Ovary (tissue), 9 donors: ENCODE results near the gene GARNL3. TPM values are rescaled to one million over a fixed set of nuclear protein-coding genes. Genes with fewer than 3 reads are reported as not detected.

ENCODE experiments used
- DNase-seq, 5 donors: peaks; one replicate each; pipeline ENCODE4 v3.0.0-alpha.2; 2019 to 2020
- H3K27ac ChIP-seq, 2 donors: fragments of 200-600 bp; one replicate each; pipeline versions ENCODE4 v1.5.1 to v1.8.0; 2019 to 2022
- H3K27me3 ChIP-seq: fragments of 200-600 bp; one replicate; pipeline ENCODE4 v1.8.0; 2022
- H3K36me3 ChIP-seq: fragments of 200-600 bp; sonication (generic); one replicate; pipeline ENCODE4 v1.5.1; 2019
- H3K4me1 ChIP-seq: one replicate; pipeline ENCODE4 v1.8.1; 2013; ENCODE audit warnings: mild to moderate bottlenecking, moderate library complexity; ENCODE audit not compliant: insufficient read depth
- H3K4me3 ChIP-seq: fragments of 200-600 bp; sonication (generic); one replicate; pipeline ENCODE4 v1.5.1; 2017
- H3K9me3 ChIP-seq, 2 donors: fragments of 200-600 bp in 1 of 2; sonication (generic) in 1 of 2; one replicate each; pipeline versions ENCODE4 v1.5.1 to v1.8.1; 2013 to 2019; ENCODE audit warnings: mild to moderate bottlenecking in 1 of 2, moderate library complexity in 1 of 2
- CTCF ChIP-seq, 3 donors: fragments of 450-650 bp in 2 of 3; fragments of 200-600 bp in 1 of 3; IDR thresholded peaks; one replicate each; pipeline versions ENCODE4 v1.5.1 to v1.8.0; 2016 to 2022; ENCODE audit warnings: antibody characterized with exemption in 3 of 3, mild to moderate bottlenecking in 1 of 3
- EP300 ChIP-seq: sonication (generic); formaldehyde crosslinking; IDR thresholded peaks from one replicate; pipeline ENCODE4 v1.6.1; 2017; ENCODE audit warnings: antibody characterized with exemption
- POLR2A ChIP-seq: fragments of 450-650 bp; IDR thresholded peaks from one replicate; pipeline ENCODE4 v1.6.1; 2017; ENCODE audit warnings: antibody characterized with exemption, mild to moderate bottlenecking, moderate library complexity
- WGBS, 3 donors: extraction: QIAGEN DNeasy Blood & Tissue Kit in 1 of 3; methylation state at CpG; one replicate each; pipeline versions ENCODE4 v1.1.5 to v1.1.7; 2013 to 2017; 5-methylcytosine and 5-hydroxymethylcytosine counted together
- intact Hi-C, 4 donors: fragments of 100-400 bp; cut with DNase I; formaldehyde crosslinking; loops; one replicate each; pipeline versions ENCODE4 v1.11.0 to v1.15.1; 2022 to 2023
- polyA plus RNA-seq, 2 donors: library from polyadenylated mRNA; stranded (reverse); fragments of 200-250 nt in 1 of 2; fragments of 350-450 nt in 1 of 2; fragmentation: Illumina TruSeq in 1 of 2; extraction: RNeasy Lipid Tissue Mini Kit (QIAGEN cat#74804) in 1 of 2; gene quantifications; one replicate each; pipeline ENCODE4 v1.2.3, GENCODE V29; 2013 to 2014
- total RNA-seq, 7 donors: library from RNA; depleted of rRNA in 2 of 7; stranded (reverse); fragments of >200 nt in 2 of 7; fragmentation: NEBNext Ultra II Directional in 3 of 7; extraction: Animal tissue kit (Norgen Biotek cat#: 25700) in 3 of 7; gene quantifications; one replicate each; pipeline versions ENCODE4 v1.1.0 to v1.2.4, GENCODE V29; 2016 to 2023
- donor health status: DM: no; HTN: no; CAD: no; lungs with moderate emphysema.
- donor health status: DM: no; HTN: no; CAD: no.
- donor health status: Bipolar disorder and iron deficiency.
- donor health status: DM: yes; HTN: yes; CAD: no.
- donor health status: DM: no; HTN: no; CAD: no.
- donor health status: DM: yes; HTN: yes; CAD: no.

GARNL3 gene
- total and polyA plus RNA-seq, 9 donors, result 8.9 to 30.7 (median 22.9) TPM

GRCh38 chr9:127285965-127286364 lies 21.4 kb downstream of the GARNL3 start:
- DNase-seq, result no peak
- Histone ChIP-seq H3K9me3 (no peaks in the 10 kb centered on the region), H3K4me1 (no peaks in the 10 kb centered on the region), H3K36me3 (no peaks in the 10 kb centered on the region), H3K27ac (no peak overlapping the region), H3K27me3 (no peaks in the 10 kb centered on the region), H3K4me3 (no peak overlapping the region)
- TF ChIP-seq POLR2A (no peak), CTCF (IDR thresholded peaks at IDR 0.05) (no peak), EP300 (no peak)
- intact Hi-C loops, result no loop called here

GRCh38 chr9:127290561-127291065 lies 26.0 kb downstream of the GARNL3 start:
- H3K36me3 ChIP-seq, result no peaks in the 10 kb centered on the region
- DNase-seq, result no peak
- no peaks in the 10 kb centered on the region for H3K4me1 ChIP-seq
- intact Hi-C loops, result no loop called here
- 86 to 90% (median 87%) methylated on average over 3 of the region's 3 CpGs for WGBS, 3 donors
- TF ChIP-seq EP300 (no peak), CTCF (IDR thresholded peaks at IDR 0.05) (no peak), POLR2A (no peak)
- H3K9me3 ChIP-seq, result no peaks in the 10 kb centered on the region
- H3K27me3 ChIP-seq, result no peaks in the 10 kb centered on the region
- no peak overlapping the region for H3K4me3 ChIP-seq
- H3K27ac ChIP-seq, result no peak overlapping the region

GRCh38 chr9:127291246-127291778 lies 26.7 kb downstream of the GARNL3 start:
- Histone ChIP-seq H3K9me3 (no peaks in the 10 kb centered on the region), H3K4me1 (no peaks in the 10 kb centered on the region), H3K27me3 (no peaks in the 10 kb centered on the region), H3K4me3 (no peak overlapping the region), H3K36me3 (no peaks in the 10 kb centered on the region), H3K27ac (no peak overlapping the region)
- WGBS, 3 donors, result 89 to 98% (median 91%) methylated on average over 4 of the region's 4 CpGs
- no peak for DNase-seq
- intact Hi-C loops, result no loop called here
- TF ChIP-seq POLR2A, result no peak

GRCh38 chr9:127292415-127292814 lies 27.8 kb downstream of the GARNL3 start:
- no peak for DNase-seq
- Histone ChIP-seq H3K9me3 (no peaks in the 10 kb centered on the region), H3K27me3 (no peaks in the 10 kb centered on the region), H3K4me1 (no peaks in the 10 kb centered on the region), H3K36me3 (no peaks in the 10 kb centered on the region), H3K27ac (no peak overlapping the region), H3K4me3 (no peak overlapping the region)
- TF ChIP-seq POLR2A (no peak), CTCF (IDR thresholded peaks at IDR 0.05) (no peak), EP300 (no peak)
- intact Hi-C loops, result no loop called here
- 92 to 98% (median 97%) methylated on average over 4 of the region's 4 CpGs for WGBS, 3 donors

GRCh38 chr9:127293328-127293727 lies 28.8 kb downstream of the GARNL3 start:
- TF ChIP-seq CTCF (IDR thresholded peaks at IDR 0.05) (no peak), EP300 (no peak), POLR2A (no peak)
- no peaks in the 10 kb centered on the region for H3K9me3 ChIP-seq
- intact Hi-C loops, result no loop called here
- 58 to 74% (median 61%) methylated on average over 5 of the region's 5 CpGs for WGBS, 3 donors
- no peaks in the 10 kb centered on the region for H3K36me3 ChIP-seq
- no peak overlapping the region for H3K4me3 ChIP-seq
- no peak overlapping the region for H3K27ac ChIP-seq
- H3K27me3 ChIP-seq, result no peaks in the 10 kb centered on the region
- H3K4me1 ChIP-seq, result no peaks in the 10 kb centered on the region
- no peak for DNase-seq
